Esophagus mucosa (tissue), 1 donor: ENCODE results near the gene NTSR1. TPM values are rescaled to one million over a fixed set of nuclear protein-coding genes. Genes with fewer than 3 reads are reported as not detected.
A peak's percentile ranks its signal among the peaks of the same experiment; 100 is the strongest.

Experiments used
- ATAC-seq: fragments of 200-7000 bp; cut with Tn5 transposase; one replicate; pipeline ENCODE4 v1.9.1; 2020
- total RNA-seq: library from RNA; stranded (reverse); gene quantifications from one replicate; pipeline ENCODE4 v1.2.4, GENCODE V29; 2023
- donor health status: DM: yes; HTN: yes; CAD: no.

The NTSR1 gene
- total RNA-seq, 1 donor from 2014 or later, result not detected

- ATAC-seq, result no peak
Measured at GRCh38 chr20:62741191-62741691, 32.6 kb downstream of the NTSR1 start.

DNA sequence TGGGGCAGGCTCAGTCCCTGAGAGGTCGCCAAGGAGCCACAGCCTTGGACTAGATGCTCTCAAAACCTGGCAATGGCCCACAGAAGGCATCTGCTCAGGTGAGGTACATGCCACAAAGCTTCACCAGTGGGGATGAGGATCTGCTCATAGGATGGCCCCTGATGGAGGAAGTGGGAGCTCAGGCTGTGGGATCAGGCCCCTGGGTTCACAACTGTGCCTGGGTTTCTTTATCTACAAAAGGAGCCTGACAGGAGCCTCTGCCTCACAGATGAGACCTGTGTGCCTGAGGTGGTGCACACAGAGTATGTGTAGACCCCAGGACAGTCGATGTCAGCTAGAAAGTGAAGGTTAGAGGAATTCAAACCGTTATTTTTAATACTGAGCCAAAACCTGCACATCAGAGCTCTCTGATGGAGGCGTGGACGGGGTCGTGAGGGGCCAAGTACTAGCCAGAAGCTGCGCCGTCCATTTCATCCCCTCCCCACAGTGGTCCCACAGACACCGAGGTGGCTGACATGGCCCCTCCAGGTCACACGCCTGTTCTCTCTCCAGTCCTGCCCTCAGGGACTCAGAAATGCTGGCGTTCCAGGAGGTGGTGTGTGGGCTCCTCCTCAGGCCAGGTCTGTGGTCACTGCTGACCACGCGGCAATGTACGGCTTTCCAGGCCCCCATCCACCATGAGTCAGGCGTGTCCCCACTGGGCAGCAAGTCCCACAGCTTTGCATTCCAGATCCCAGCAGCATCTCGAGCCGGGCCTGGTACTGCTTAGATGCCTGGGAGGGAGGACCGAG lies 33.3 kb downstream of the NTSR1 start:
- ATAC-seq, result no peak

DNA sequence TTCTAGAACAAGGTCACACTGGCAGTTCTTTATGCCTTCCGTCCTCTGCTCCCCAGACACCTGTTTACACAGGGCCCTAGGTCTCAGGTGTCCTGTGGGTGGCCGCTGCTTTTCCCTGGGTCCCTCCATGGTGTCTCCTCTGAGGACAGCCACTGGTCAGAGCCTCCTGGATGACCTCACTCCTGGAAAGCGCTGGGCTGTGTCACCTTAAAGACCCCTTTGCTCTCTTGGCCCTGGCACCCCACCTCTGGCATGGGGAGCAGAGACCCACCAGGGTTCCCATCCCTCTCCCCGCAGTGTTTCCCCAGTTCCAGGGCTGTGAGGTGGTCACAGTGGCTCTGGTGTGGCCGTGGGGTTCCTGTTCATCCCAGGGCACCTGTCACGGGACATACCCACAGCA lies 33.9 kb downstream of the NTSR1 start:
- no peak for ATAC-seq

GRCh38 chr20:62742979-62743776 lies 34.5 kb downstream of the NTSR1 start:
- no peak for ATAC-seq

- no peak for ATAC-seq
Measured at GRCh38 chr20:62743777-62744317, 35.2 kb downstream of the NTSR1 start.

- no peak for ATAC-seq
Measured at GRCh38 chr20:62744741-62745191, 36.1 kb downstream of the NTSR1 start.

DNA sequence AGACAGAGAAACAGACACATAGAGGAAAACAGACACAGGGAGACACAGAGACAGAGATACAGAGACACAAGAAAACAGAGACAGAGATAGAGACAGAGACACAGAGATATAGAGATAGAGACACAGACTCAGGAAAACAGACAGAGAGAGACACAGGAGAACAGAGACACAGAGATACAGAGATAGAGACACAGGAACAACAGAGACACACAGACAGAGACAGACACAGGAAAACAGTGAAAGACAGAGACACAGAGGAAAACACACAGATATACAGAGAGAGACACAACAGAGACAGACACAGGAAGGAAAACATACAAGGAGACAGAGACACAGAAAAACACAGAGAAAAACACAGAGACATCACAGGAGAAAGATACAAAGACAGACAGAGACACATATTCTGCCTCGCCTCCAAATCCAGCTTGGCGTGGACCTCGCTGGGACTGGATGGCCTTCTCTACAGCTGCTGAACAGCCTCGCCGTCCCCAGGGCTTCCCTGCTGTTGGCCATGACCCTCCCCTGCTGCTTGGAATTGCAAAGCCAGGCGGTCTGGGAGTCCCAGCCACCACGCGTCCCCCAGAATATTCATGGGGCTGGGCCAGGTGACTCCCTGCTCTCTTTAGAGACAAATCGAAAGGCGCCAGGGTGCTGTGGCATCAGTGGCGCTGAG lies 36.8 kb downstream of the NTSR1 start:
- ATAC-seq, result no peak

GRCh38 chr20:62745952-62746288 lies 37.3 kb downstream of the NTSR1 start:
- no peak for ATAC-seq

GRCh38 chr20:62748311-62748710 lies 39.7 kb downstream of the NTSR1 start:
- ATAC-seq, result no peak

GRCh38 chr20:62749851-62750445 lies 41.3 kb downstream of the NTSR1 start:
- ATAC-seq, result no peak

- no peak for ATAC-seq
Measured at GRCh38 chr20:62751551-62752150, 43.0 kb downstream of the NTSR1 start.

- ATAC-seq, result no peak
Measured at GRCh38 chr20:62752181-62752670, 43.6 kb downstream of the NTSR1 start.

DNA sequence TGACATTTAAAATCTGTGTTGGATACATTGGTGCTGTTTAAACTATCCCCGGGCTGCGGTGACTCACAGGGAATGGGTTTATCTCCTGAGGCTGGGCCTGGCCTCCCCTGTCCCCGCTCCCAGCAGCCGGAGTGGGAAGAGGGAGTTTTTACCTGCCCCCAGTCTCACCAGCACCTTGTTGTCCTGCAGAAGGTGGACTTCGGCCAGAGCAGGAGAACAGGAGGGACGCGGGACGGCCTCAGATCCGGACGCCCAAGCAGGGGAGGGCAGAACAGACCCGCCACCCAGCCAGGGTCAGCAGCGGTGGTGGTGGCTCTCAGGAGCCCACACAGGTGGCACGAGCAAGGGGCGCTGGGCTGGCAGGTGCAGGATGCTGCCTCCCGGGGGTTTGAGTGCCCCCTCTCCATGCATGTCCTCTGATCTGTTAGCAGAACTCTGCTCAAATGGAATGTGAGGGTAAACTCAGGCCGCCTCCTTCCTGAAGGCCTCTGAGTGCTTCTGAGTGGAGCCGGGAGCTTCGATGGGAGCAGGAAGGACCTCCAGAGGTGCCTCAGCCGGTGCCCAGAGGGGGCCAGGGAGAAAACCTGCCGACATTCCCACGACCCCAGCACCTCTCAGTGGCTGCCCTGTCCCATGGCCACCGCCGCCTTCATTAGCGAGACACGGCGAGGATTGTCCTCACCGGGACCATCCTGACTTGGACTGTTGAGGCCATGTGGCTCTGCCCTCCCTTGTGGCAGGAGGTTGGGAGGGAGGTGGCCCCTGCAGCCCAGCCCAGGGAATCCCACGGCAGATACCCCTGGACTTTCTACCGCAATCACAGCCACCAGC lies 44.2 kb downstream of the NTSR1 start:
- ATAC-seq, result no peak

DNA sequence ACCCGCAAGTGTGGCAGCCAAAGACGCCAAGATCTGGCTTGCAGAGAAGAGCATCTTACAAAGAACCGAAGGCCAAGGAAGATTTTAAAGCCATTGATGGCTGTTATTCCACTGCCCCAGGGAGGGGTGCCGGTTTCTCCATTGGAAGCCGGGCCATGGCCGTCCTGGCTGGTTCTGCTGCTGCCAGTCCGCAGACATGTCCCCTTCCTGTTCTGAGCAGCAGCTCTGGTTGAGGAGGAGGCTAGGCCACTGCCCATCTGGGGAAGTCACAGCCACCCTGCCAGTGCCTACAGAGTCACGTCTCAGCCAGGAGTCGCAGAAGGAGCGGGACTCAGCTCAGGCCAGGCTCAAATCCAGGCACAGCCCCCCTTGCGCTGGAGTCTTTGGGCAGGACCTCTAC lies 45.0 kb downstream of the NTSR1 start:
- peak; percentile 14 for ATAC-seq

DNA sequence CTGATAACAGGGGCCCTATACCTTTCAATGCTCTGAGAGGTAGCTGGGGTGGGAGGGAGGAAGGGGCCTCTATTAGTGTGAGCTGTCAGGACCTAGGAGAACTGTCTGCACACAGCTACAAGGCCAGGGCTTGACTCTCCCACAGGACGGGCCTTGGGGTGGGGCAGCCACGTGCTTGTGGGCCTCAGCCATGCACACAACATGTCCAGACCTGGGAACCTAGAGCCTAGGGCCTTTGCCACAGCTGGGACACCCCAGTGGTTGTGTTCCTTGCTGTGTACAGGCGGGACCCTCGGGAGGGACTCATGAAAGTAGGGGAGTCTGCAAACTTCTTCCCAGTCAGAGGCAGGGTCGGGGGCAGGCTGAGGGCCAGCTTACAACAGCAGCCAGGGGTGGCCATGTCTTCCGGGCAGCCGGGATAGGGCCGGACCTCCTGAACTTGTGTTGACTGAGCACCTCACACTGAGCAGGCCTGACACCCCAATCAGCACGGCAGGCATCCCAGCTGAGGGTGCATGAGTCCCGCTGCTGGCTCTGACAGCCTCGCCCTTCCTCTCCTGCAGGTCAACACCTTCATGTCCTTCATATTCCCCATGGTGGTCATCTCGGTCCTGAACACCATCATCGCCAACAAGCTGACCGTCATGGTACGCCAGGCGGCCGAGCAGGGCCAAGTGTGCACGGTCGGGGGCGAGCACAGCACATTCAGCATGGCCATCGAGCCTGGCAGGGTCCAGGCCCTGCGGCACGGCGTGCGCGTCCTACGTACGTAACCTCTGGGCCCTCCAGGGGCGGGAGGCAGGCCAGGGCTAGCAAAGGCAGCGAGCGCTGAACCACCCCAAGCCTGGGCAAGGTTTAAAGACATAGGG lies 45.7 kb downstream of the NTSR1 start:
- peak; percentile 69 for ATAC-seq

DNA sequence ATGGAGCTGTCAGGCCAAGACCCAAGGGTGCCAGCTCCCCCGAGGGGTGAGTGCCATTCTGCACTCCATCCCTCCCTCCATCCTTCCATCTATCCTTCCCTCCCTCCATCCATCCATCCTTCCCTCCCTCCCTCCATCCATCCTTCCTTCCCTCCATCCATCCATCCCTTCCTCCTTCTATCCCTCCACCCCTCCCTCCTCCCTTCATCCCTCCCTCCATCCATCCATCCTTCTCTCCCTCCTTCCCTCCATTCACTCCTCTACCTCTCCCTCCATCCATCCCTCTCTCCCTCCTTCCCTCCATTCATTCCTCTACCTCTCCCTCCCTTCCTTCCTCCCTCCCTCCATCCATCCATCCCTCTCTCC lies 46.3 kb downstream of the NTSR1 start:
- no peak for ATAC-seq

DNA sequence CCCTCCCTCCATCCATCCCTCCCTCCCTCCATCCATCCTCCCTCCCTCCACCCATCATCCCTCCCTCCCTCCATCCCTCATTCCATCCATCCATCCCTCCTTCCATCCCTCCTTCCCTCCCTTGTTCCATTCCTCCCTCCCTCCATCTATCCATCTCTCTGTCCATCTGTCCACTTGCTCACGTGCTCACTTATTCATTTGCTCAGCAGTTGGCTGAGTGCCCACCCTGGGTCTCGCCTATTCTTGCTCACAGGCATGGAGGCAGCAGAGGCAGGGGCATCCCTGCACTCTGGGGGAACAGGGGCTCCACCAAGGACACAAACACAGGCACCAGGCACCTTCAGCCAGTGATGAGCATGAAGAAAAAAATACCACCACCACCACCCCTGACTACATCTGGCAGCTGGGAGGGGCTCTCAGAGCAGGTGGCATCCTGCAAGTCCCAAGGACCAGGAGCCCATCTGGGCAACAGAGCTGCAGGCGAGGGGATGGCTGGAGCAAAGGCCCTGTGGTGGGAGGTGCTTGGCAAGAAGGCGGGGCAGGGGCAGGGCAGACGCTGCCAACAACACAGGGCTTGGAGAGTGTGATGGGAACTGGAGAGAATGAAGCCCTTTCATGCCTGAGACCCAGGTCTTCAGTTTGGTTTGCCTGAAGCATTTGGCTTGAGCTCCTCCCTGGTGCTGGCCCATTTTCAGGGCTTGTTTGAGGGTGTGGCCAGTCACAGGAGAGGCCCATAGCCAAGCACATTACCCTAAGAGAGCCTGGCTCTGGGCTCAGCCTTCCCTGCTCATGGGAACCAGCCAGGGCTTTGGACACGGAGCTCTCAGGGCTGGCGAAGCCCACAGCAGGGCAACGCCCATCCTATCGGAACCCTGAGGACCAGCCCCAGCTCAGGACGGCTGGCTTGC lies 47.4 kb downstream of the NTSR1 start:
- ATAC-seq, result peak; percentile 21

DNA sequence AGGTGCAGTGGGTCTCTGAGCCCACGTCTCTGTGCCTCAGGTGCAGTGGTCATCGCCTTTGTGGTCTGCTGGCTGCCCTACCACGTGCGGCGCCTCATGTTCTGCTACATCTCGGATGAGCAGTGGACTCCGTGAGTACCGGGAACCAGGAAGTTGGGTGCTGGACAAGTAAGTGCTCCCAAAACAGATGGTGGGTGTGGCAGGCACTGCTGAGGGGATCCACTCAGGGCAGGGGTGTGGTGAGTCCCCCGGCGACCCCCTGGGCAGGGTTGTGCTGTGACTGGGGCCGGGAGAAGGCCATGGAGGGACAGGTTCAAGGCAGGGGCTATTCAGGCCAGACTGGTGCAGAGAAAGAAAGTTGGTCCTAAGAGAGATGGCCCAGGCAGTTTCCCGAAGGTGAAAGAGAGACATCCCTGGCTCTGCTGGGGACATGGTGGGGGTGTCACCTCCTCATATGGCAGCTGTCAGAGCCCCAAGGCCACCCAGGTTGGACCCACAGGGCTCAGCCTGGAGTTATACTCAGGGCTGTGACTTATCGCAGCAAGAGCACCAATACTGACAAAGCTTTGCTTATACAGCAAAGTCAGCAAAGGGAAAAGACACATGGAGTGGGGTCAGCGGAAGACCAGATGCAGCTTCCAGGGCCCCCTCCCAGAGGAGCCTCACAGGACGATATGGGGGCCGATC lies 49.7 kb downstream of the NTSR1 start:
- no peak for ATAC-seq
